Mucosa of descending colon (tissue), 3 donors: Measurements from ENCODE around the gene KDM4B. TPM values are rescaled to one million over a fixed set of nuclear protein-coding genes. Genes with fewer than 3 reads are reported as not detected.

Experiments
- ATAC-seq: fragments of 200-7000 bp; cut with Tn5 transposase; one replicate; pipeline ENCODE4 v1.9.1; 2020; ENCODE audit warnings: mild to moderate bottlenecking, moderate library complexity
- DNase-seq, 3 donors: peaks; one replicate each; pipeline ENCODE4 v3.0.0-alpha.2; 2020
- H3K36me3 ChIP-seq: fragments of 200-600 bp; one replicate; pipeline ENCODE4 v1.8.0; 2021; ENCODE audit warnings: low read depth, mild to moderate bottlenecking
- H3K4me1 ChIP-seq: fragments of 200-600 bp; one replicate; pipeline ENCODE4 v1.8.0; 2021; ENCODE audit warnings: low read depth, mild to moderate bottlenecking
- H3K4me3 ChIP-seq: fragments of 200-600 bp; one replicate; pipeline ENCODE4 v1.8.0; 2021; ENCODE audit warnings: mild to moderate bottlenecking
- H3K9me3 ChIP-seq: fragments of 200-600 bp; one replicate; pipeline ENCODE4 v1.8.0; 2021; ENCODE audit warnings: mild to moderate bottlenecking
- intact Hi-C, 2 donors: fragments of 100-400 bp; cut with DNase I in 1 of 2; cut with micrococcal nuclease in 1 of 2; formaldehyde crosslinking; loops; one replicate each; pipeline versions ENCODE4 v1.11.0 to v1.11.1; 2022; cut with DNase I, micrococcal nuclease
- total RNA-seq, 3 donors: library from RNA; stranded (reverse); fragmentation: NEBNext Ultra II Directional in 2 of 3; extraction: Animal tissue kit (Norgen Biotek cat#: 25700) in 2 of 3; gene quantifications; one replicate each; pipeline versions ENCODE4 v1.2.1 to v1.2.4, GENCODE V29; 2021 to 2023
- TF ChIP-seq, protein P1 (sequence below): fragments of 200-600 bp; IDR thresholded peaks from one replicate; pipeline ENCODE4 v1.8.0; 2022; ENCODE audit warnings: antibody characterized with exemption, mild to moderate bottlenecking
- donor health status: DM: no; HTN: no; CAD: no; lungs with moderate emphysema.
- donor health status: DM: no; HTN: no; CAD: no.
- donor health status: DM: no; HTN: yes; CAD: no.

KDM4B gene
- total RNA-seq, 3 donors from 2014 or later, result 42.7 to 53.8 (median 50.0) TPM

DNA sequence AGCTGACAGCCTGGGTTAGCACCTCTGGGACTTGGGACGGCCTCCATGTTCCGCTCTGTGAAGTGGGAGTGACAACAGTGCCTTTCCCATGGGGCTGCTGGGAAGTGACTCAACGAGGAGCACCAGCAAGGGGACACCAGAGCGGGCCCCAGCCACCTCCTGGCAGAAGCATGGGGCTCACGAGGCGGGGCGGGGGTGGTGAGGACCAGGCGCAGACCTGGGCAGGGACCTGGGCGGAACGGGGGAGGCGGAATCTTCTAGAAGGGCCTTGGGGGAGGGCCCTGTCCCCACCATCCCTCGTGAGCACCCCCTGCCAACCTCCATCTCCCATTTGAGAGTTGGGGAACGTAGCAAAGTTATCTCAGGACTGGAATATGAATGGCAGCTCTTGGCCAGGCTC lies 37.9 kb downstream of the KDM4B start:
- intact Hi-C loops, result no loop called here
- Histone ChIP-seq H3K4me3 (no peak overlapping the region), H3K36me3 (no peaks in the 10 kb centered on the region), H3K9me3 (no peaks in the 10 kb centered on the region), H3K4me1 (no peaks in the 10 kb centered on the region)
- ATAC-seq (no peak), DNase-seq (no peak)
- TF ChIP-seq, protein P1, sequence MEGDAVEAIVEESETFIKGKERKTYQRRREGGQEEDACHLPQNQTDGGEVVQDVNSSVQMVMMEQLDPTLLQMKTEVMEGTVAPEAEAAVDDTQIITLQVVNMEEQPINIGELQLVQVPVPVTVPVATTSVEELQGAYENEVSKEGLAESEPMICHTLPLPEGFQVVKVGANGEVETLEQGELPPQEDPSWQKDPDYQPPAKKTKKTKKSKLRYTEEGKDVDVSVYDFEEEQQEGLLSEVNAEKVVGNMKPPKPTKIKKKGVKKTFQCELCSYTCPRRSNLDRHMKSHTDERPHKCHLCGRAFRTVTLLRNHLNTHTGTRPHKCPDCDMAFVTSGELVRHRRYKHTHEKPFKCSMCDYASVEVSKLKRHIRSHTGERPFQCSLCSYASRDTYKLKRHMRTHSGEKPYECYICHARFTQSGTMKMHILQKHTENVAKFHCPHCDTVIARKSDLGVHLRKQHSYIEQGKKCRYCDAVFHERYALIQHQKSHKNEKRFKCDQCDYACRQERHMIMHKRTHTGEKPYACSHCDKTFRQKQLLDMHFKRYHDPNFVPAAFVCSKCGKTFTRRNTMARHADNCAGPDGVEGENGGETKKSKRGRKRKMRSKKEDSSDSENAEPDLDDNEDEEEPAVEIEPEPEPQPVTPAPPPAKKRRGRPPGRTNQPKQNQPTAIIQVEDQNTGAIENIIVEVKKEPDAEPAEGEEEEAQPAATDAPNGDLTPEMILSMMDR, result no peak

DNA sequence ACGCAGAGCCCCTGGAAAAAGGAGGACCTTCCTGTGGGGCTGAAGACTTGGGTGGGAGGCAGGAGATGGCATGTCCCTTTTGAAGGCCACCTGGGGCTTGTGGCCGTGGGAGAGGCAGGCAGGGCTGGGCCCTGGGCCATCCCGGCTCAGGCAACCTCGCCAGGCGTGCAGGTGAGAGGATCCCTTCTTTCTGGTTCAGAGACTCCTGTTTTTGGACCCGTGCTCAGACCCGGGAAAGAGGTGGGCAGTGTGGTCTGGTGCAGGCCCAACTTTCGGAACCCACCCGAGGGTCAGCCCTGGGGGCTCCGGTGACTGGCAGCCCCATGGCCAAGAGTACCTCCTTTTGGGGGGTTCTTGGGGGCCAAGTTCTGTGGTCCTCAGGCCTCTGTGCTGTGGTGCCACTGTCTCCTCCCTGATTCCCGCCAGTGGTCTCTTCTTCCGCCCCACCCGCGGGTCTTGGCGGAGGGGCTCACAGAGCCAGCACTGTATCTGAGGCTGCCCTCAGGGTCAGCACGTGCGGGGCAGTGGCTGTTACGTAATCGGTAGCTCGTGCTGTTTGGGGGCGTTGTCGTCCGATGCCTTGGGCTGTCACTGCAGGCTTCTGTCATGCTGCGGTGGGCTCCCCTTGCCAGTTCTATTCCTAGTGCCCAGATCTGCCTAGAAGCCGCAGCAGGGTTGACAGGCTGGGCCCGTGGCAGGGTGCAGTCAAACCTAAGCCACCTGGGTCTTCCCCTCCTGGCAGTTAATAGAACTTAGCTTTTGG lies 42.7 kb downstream of the KDM4B start:
- Histone ChIP-seq H3K4me1 (no peaks in the 10 kb centered on the region), H3K36me3 (no peaks in the 10 kb centered on the region), H3K4me3 (no peak overlapping the region), H3K9me3 (no peaks in the 10 kb centered on the region)
- intact Hi-C loops, result no loop called here
- DNase-seq (no peak), ATAC-seq (no peak)
- TF ChIP-seq, protein P1, result no peak

- Histone ChIP-seq H3K4me3 (no peak overlapping the region), H3K4me1 (no peaks in the 10 kb centered on the region), H3K36me3 (no peaks in the 10 kb centered on the region), H3K9me3 (no peaks in the 10 kb centered on the region)
- no peak for ATAC-seq
- DNase-seq, result no peak
- TF ChIP-seq, protein P1, result no peak
- intact Hi-C loops, result no loop called here
These were observed 44.0 kb downstream of the KDM4B start for GRCh38 chr19:5012688-5013457.

- H3K4me3 ChIP-seq, result no peak overlapping the region
- no peak for DNase-seq
- H3K36me3 ChIP-seq, result no peaks in the 10 kb centered on the region
- H3K9me3 ChIP-seq, result no peaks in the 10 kb centered on the region
- no peaks in the 10 kb centered on the region for H3K4me1 ChIP-seq
- TF ChIP-seq, protein P1, result no peak
- intact Hi-C loops, result no loop called here
- no peak for ATAC-seq
These were observed 44.8 kb downstream of the KDM4B start for GRCh38 chr19:5013761-5014160.

DNA sequence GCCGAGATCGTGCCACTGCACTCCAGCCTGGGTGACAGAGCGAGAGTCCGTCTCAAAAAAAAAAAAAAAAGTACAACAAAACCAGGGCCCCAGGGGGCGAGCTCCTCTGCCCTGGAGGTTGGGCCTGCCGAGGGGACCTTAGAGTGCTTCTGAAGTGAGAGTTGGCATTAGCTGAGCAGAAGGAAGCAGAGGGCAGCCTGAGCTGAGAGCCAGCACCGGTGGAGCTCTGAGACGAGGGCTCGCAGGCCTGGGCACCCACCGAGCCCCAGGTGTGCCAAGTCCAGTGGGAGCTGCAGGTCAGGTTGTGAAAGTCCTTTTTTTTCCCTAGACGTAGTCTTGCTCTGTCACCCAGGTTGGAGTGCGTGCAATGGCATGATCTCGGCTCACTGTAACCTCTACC lies 46.0 kb downstream of the KDM4B start:
- no peak for ATAC-seq
- no peaks in the 10 kb centered on the region for H3K4me1 ChIP-seq
- no peak for DNase-seq
- H3K9me3 ChIP-seq, result no peaks in the 10 kb centered on the region
- H3K36me3 ChIP-seq, result no peaks in the 10 kb centered on the region
- TF ChIP-seq, protein P1, result no peak
- intact Hi-C loops, result no loop called here
- H3K4me3 ChIP-seq, result no peak overlapping the region
